ENCODE data around the gene GLE1. TPM values are rescaled to one million over a fixed set of nuclear protein-coding genes. Genes with fewer than 3 reads are reported as not detected.

The GLE1 gene
- total and polyA plus RNA-seq, 5 experiments from 2014 or later: 17.4 to 30.7 (median 26.4) TPM

GRCh38 chr9:128528445-128529160 is 24.1 kb downstream of the GLE1 start:
- Mint-ChIP-seq H3K4me1 (peaks cover 0 to 5% (median 0%) of the 10 kb centered on the region in 4 donors), H3K4me3 (no peak overlapping the region), H3K27ac (peak overlapping the region in 1 of 10 donors; percentile 13), H3K27me3 (no peaks in the 10 kb centered on the region), H3K9me3 (no peaks in the 10 kb centered on the region), H3K36me3 (peaks cover 5 to 94% (median 21%) of the 10 kb centered on the region in 3 donors)
- POLR2A ChIA-PET: interaction anchor here (0.6 kb wide), 1 partner anchor 34 kb away, joined by 3 read pairs; no protein-coding TSS in a partner anchor
- no peak for ATAC-seq
- no peak for DNase-seq

GRCh38 chr9:128529191-128529590 is 24.7 kb downstream of the GLE1 start:
- Mint-ChIP-seq H3K27ac (peak overlapping the region in 2 of 10 donors; percentile 26 to 42), H3K4me1 (peaks cover 0 to 5% (median 0%) of the 10 kb centered on the region in 4 donors), H3K9me3 (no peaks in the 10 kb centered on the region), H3K4me3 (no peak overlapping the region), H3K36me3 (peaks cover 5 to 94% (median 25%) of the 10 kb centered on the region in 3 donors), H3K27me3 (no peaks in the 10 kb centered on the region)
- POLR2A ChIA-PET: interaction anchor here (0.6 kb wide), 1 partner anchor 34 kb away, joined by 3 read pairs; no protein-coding TSS in a partner anchor
- ATAC-seq: no peak
- DNase-seq: no peak

- Mint-ChIP-seq H3K4me1 (peaks cover 0 to 3% (median 0%) of the 10 kb centered on the region in 4 donors), H3K9me3 (no peaks in the 10 kb centered on the region), H3K4me3 (no peak overlapping the region), H3K27ac (peak overlapping the region in 3 of 10 donors; percentile 2 to 50 (median 39)), H3K27me3 (no peaks in the 10 kb centered on the region), H3K36me3 (peaks cover 5 to 89% (median 20%) of the 10 kb centered on the region in 3 donors)
- ATAC-seq (no peak), DNase-seq (no peak)
- POLR2A ChIA-PET: interaction anchor here (0.6 to 0.7 kb wide), 2 partner anchors 277 to 404 kb away, joined by 3 to 5 read pairs; no protein-coding TSS in a partner anchor
Observed at GRCh38 chr9:128532581-128532980, 28.1 kb downstream of the GLE1 start.

GRCh38 chr9:128540634-128541360 is 36.3 kb downstream of the GLE1 start:
- Mint-ChIP-seq H3K27ac (peak overlapping the region in 5 of 10 donors; percentile 1 to 88 (median 31)), H3K4me3 (no peak overlapping the region)

GRCh38 chr9:128546504-128546903 is 42.0 kb downstream of the GLE1 start:
- no peak for DNase-seq
- POLR2A ChIA-PET: interaction anchor here (0.7 kb wide), 2 partner anchors 62 to 221 kb away, joined by 3 read pairs; no protein-coding TSS in a partner anchor
- no peak overlapping the region for H3K4me3 Mint-ChIP-seq
- no peak for ATAC-seq
- peaks cover 7 to 17% (median 11%) of the 10 kb centered on the region in 3 donors for H3K36me3 Mint-ChIP-seq
- peaks cover 4 to 17% (median 13%) of the 10 kb centered on the region in 4 donors for H3K4me1 Mint-ChIP-seq
- no peaks in the 10 kb centered on the region for H3K27me3 Mint-ChIP-seq
- H3K9me3 Mint-ChIP-seq: no peaks in the 10 kb centered on the region
- H3K27ac Mint-ChIP-seq: no peak overlapping the region

More at GRCh38 chr9:128540634-128541360, 36.3 kb downstream of the GLE1 start:
- DNase-seq (no peak), ATAC-seq (no peak)
- H3K36me3 Mint-ChIP-seq: peaks cover 7 to 67% (median 23%) of the 10 kb centered on the region in 3 donors
- no peaks in the 10 kb centered on the region for H3K27me3 Mint-ChIP-seq
- POLR2A ChIA-PET: interaction anchor here (0.9 kb wide), 1 partner anchor 10 kb away, joined by 3 read pairs; no protein-coding TSS in a partner anchor
- H3K9me3 Mint-ChIP-seq: no peaks in the 10 kb centered on the region
- peaks cover 0 to 4% (median 0%) of the 10 kb centered on the region in 4 donors for H3K4me1 Mint-ChIP-seq

GRCh38 chr9:128548876-128549275 is 44.4 kb downstream of the GLE1 start:
- Mint-ChIP-seq H3K36me3 (peaks cover 0 to 4% (median 0%) of the 10 kb centered on the region in 3 donors), H3K9me3 (no peaks in the 10 kb centered on the region), H3K4me3 (peak overlapping the region in 3 of 10 donors; percentile 8 to 57 (median 16)), H3K27ac (peak overlapping the region in 3 of 10 donors; percentile 15 to 22 (median 17)), H3K4me1 (peaks cover 10 to 22% (median 19%) of the 10 kb centered on the region in 4 donors), H3K27me3 (no peaks in the 10 kb centered on the region)
- POLR2A ChIA-PET: no interaction called here
- ATAC-seq (no peak), DNase-seq (no peak)

- no peaks in the 10 kb centered on the region for H3K27me3 Mint-ChIP-seq
- H3K4me3 Mint-ChIP-seq: peak overlapping the region in 4 of 10 donors; percentile 26 to 76 (median 54)
- peaks cover 10 to 22% (median 19%) of the 10 kb centered on the region in 4 donors for H3K4me1 Mint-ChIP-seq
- POLR2A ChIA-PET: interaction anchor here (3.9 kb wide), 1 partner anchor 46 kb away, joined by 19 read pairs; the partner anchor contains the start of gene GLE1
- peaks cover 0 to 2% (median 0%) of the 10 kb centered on the region in 3 donors for H3K36me3 Mint-ChIP-seq
- no peaks in the 10 kb centered on the region for H3K9me3 Mint-ChIP-seq
- DNase-seq (no peak), ATAC-seq (no peak)
- H3K27ac Mint-ChIP-seq: peak overlapping the region in 8 of 10 donors; percentile 91 to 99 (median 96)
Observed at GRCh38 chr9:128550226-128550625, 45.7 kb downstream of the GLE1 start.

- Mint-ChIP-seq H3K4me1 (peaks cover 10 to 25% (median 19%) of the 10 kb centered on the region in 4 donors), H3K27ac (peak overlapping the region; percentile 91 to 99 (median 96)), H3K36me3 (peaks cover 0 to 2% (median 0%) of the 10 kb centered on the region in 3 donors), H3K9me3 (no peaks in the 10 kb centered on the region), H3K27me3 (no peaks in the 10 kb centered on the region), H3K4me3 (peak overlapping the region in 9 of 10 donors; percentile 89 to 95 (median 92))
- POLR2A ChIA-PET: interaction anchor here (0.5 to 3.9 kb wide), 10 partner anchors 10 to 267 kb away, joined by 3 to 19 read pairs (median 4); partner anchors contain the start of genes ENDOG, GLE1, ODF2 and SET
- DNase-seq: peak in 1 of 10 donors; percentile 3
- no peak for ATAC-seq
Observed at GRCh38 chr9:128550770-128551656, 46.5 kb downstream of the GLE1 start.

GRCh38 chr9:128551657-128552152 is 47.2 kb downstream of the GLE1 start:
- H3K4me1 Mint-ChIP-seq: peaks cover 11 to 31% (median 21%) of the 10 kb centered on the region in 4 donors
- peak overlapping the region; percentile 91 to 99 (median 96) for H3K27ac Mint-ChIP-seq
- ATAC-seq: no peak
- peaks cover 0 to 2% (median 0%) of the 10 kb centered on the region in 3 donors for H3K36me3 Mint-ChIP-seq
- peak in 1 of 10 donors; percentile 7 for DNase-seq
- no peaks in the 10 kb centered on the region for H3K9me3 Mint-ChIP-seq
- POLR2A ChIA-PET: interaction anchor here (0.5 to 3.9 kb wide), 10 partner anchors 11 to 267 kb away, joined by 3 to 19 read pairs (median 4); partner anchors contain the start of genes ENDOG, GLE1, ODF2 and SET
- no peaks in the 10 kb centered on the region for H3K27me3 Mint-ChIP-seq
- peak overlapping the region in 9 of 10 donors; percentile 89 to 95 (median 92) for H3K4me3 Mint-ChIP-seq

- DNase-seq (peak; percentile 92 to 98 (median 96)), ATAC-seq (peak; percentile 83)
- Mint-ChIP-seq H3K9me3 (no peaks in the 10 kb centered on the region), H3K27me3 (no peaks in the 10 kb centered on the region), H3K4me3 (peak within 1 kb of the TSS in 9 of 10 donors; percentile 89 to 95 (median 92)), H3K27ac (peak within 1 kb of the TSS; percentile 91 to 99 (median 96)), H3K4me1 (peaks cover 12 to 36% (median 24%) of the 10 kb centered on the region in 4 donors), H3K36me3 (peaks cover 0 to 2% (median 0%) of the 10 kb centered on the region in 3 donors)
- POLR2A ChIA-PET: interaction anchor here (0.5 to 3.9 kb wide), 17 partner anchors 8 to 520 kb away, joined by 3 to 19 read pairs (median 4); partner anchors contain the start of genes ENDOG, GLE1 and SET
Observed at GRCh38 chr9:128552153-128552743, 47.7 kb downstream of the GLE1 start, which contains the start of gene SPTAN1. Gene SPTAN1, plus strand, starts transcription at chr9:128552587. Its CDS starts 14,154 bp downstream, at chr9:128566741.
